HG02870 (cell line): ENCODE measurements around the gene NFIA.
A peak's percentile ranks its signal among the peaks of the same experiment; 100 is the strongest.

Source experiments
- ATAC-seq: cut with Tn5 transposase; IDR thresholded peaks from one replicate; pipeline ENCODE4 v1.9.1; 2021; ENCODE audit warnings: mild to moderate bottlenecking, moderate library complexity; ENCODE audit not compliant: unreplicated experiment

NFIA gene

DNA sequence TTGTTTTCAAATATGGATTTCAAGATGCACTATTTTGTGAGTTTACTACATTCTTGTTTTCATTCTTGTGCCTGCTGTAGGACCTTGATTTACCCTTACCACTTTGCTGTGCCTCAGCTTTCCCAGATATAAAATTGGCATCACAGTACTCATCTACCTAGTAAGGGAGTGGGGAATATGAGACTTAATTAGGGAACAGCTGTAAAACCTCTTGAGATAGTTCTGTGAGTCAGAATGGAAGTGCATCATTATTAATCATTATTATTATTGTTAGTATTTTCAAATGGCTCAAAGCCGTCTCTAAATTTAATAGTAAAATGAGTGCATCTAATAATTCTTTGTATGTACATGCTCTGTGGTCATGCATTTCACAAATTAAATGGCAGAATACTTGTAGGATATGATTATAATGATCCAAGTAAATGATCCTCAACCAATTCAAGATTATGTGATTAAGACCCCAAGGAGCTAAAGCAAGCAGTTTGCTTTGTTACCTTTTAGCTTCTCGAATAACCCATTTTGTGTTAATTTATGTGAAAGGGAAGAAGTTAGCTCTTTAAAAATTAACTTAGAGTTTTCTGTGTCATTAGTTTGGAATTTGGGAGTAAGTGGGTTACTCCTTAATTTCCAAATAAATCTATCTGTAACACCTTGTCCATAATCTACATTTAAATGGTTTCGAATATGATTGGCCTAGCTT is 155.4 kb downstream of the NFIA start:
- no peak for ATAC-seq

DNA sequence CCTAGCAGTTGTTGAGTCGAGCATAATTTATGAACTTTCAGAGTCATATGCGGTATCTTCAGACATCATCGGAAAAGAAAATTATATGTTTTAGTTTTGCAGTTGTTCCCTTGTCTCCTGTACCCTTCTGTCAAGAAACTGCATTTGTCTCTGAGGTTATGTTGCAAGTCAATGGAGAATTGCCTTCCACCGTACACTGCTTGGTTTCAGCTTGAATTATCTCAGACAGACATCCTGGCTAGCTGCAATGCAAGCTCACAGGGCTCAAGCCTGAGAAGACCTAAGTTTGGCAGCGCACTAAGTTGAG is 156.0 kb downstream of the NFIA start:
- no peak for ATAC-seq

DNA sequence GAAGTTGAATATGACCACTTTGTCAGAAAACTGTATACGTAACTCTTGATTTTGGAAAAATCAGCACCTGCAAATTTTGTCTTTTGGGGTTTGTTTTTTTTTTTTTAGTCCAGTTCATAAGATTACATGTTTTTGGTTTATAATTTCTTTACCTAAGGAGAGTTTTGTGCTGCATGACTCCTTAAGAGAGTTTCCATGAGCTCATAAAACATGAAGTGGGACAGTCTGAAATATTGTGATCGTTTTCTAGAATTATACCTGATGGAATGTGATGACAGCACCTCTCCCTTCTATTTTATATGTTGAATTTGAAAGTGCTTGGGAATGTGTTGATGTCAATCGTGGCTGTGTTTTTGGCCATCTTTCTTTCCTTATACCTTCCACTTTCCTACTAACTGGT is 158.5 kb downstream of the NFIA start:
- no peak for ATAC-seq

DNA sequence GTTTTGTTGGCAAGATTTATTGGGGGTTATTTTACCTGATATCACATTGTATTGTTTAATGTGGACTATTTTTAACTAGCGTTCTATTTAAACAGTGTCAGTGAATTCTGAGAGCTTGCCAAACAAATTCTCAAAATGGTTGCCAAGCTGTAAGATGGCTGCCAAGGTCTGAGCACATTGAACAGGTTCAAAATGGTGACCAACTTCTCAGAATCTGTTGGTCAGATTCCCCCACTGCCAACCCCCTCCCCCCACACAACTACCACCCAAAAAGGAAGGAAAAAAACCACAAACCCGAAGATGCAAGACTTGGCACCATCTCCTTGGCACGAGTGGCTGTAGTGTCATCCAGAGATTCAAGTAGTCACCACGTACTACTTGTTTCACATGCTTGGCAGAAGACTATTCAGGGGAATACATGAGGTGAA is 159.1 kb downstream of the NFIA start:
- ATAC-seq, result no peak

DNA sequence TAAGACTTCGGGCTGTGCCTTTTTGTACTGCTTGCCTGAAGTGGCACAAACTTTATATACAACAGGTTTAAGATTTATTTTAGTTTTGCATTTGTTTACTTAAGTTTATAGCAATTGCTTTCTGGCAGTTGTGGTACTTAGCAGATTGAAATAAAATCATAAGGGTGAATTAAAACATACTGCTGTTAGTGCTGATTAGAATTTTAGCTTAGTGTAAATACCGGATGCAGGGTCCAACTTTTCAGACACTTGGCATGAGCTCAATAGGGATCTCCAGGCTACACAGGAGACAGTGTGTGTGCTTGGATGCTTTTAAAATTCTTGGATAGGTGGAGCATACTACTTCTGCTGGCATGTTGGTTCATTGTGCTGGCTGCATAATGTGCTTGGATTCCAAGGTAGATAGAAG is 159.6 kb downstream of the NFIA start:
- ATAC-seq, result no peak

DNA sequence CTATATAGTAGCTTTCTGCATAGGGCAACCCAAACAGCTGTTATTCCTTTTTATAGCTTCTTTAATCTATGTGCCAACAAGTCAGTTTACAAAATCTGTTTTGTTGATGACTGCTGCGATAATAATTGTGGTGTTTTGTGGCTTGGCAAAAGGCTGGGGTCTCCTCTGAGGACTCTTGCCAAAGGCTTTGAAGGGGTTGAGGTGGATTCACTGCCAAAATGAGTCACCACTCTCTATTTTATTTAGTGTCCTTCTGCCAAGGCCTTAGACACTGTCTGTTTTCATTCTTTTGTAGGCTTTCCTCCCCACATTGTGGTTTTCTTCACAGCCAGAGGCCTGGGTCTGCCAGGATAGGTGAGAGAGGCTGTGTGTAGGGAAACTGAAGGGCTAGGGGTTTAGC is 161.8 kb downstream of the NFIA start:
- no peak for ATAC-seq

DNA sequence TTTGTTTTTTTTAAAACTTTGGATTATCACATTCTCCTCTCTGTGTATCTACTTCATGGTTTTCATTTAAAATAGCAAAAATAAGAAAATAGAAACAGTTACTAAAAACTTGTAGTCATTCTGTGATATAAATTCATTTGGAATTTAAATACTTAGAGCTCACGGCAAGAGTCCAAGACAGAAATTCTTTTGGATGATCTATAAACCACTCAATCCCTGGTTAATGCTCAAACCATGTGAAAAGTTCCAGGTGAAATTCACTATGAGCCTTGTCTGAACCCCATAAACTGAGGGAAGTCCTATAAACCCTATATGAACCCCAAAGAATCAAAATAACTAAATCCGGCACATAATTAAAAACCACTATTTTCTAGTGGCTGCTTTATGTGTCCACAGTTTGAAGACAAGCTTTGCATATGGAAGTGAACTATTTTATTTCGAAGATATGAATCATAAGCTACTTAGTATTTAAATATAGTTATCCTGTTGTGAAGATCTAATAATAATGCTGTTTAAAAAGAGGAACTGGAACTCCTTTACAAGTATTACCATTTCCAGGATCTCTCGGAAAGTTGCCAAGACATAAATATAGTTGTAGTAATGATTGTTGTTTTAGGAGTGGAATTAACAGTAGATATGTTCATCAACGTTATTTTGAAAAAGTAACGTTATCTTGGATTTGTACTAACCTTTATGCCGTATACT is 163.5 kb downstream of the NFIA start:
- no peak for ATAC-seq

DNA sequence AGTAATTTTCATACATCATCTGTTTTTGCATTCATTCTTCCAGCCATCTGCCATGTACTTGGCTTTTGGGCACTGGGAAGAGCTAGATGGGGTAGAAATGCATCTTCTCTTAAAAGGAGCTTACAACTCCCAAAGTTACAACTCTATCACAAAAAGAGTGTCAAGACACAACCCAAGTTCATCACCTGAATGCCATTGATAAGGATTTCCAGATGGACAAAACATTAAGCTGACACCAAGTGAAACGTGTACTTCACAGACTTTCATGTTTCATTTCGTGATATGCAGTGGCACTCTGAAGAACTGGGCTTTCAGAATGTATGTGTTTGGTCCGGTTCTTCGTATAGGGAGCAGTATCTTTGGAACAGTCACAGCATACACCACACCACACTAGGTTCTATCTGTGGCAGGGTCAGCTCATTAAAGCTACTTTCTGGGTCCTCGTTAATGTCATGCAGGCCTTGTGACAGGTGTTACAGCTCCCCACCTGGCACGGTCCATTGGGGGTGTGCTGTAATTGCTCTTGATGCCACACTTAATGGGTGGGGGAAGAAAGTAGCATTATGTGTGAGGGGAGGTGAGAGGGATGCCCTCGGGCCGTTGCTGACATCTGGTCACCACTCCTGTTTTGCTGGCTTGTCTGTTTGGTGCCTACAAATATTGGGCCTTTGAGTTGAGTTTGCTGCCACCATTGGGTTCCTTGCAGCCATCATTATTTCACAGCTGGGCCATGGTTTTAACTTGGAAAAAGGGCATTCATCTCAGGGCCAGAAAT is 164.9 kb downstream of the NFIA start:
- peak; percentile 68 for ATAC-seq

DNA sequence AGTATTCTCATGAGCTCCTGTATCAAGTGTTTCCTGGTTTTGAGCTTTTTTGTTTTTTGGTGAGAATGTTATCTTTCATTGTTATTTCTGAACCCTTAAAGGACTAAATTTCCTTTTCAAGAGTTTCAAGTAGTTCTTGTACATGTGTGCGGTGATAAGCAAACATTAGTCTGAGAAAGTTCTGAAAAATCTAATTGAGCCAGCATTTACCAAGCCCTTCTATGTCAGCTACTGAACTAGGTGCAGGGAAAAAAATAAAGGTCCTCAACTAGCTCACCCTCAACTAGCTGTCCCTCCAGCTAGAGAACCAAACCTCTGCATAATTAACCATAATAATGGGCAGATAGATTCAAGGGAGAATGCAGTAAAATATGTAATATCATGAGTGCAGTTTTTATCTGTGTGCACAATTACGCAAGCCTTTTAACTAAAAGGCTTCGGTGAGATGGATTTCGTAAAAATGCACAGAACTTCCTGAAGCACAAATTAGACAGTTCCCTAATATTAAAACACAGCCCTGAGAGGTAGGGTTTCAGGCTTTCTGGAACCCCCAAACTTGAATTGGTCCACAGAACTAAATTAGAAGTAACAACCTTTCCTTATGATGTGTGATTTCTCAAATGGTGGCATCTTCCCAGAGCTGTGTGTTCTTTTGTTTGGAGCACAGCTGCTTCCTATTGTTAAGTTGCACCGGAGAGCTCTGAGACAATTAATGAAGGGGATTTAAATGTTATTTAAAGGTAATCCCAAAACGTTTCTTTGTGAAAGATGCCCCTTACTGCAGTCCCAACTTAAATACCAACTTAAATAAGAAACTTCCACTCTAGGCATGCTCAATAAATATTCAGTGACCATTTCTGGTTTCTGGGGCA is 165.8 kb downstream of the NFIA start:
- no peak for ATAC-seq

DNA sequence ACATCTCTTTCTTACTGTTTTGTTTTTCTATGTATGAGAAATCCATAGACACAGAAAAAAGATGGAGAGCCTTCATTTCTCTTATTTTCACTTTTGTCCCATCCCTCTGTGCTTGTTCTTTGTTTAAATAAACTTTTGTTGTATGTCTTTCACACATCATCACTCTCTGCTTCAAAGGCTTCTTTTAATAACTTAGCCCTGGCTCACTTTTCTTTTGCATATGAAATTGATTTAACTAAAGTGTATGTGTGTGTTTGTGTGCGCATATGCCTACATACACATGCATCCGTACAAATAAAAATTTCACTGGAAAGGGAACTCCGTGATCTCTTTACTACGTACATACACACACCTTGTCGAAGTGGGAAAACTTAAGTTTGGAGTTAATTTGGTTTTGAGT is 168.6 kb downstream of the NFIA start:
- ATAC-seq, result no peak

DNA sequence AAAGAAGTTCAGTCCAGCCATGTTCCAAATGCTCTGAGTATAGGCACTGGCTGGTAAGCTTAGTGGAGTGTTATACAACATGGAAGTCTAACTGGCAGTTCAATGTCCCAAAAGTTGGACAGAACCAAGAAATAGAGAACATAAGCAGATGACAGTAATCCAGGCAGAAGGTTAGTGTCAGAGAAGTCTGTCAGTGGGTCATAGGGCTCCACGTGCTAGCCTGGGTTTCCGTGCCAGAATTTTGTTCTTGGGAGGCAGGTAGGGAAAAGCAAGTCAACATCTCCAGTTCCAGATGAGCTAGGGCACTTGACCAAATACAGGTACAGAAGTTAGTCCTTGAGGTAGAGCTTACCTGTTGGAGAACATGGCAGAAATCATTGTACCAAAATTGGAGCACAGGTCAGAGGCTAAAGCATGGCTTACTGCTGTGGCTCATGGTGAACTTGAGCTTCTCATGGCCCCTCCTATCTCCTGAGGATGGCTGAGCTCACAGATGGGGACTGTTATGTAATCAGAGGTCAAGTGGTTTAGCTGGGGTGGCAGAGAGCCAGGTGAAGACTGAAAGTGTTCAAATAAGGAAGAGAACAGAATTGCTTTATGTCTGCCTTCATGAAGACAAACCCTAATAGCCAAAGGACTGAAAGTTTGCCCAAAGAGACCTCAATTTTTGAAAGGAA is 170.8 kb downstream of the NFIA start:
- ATAC-seq, result no peak

DNA sequence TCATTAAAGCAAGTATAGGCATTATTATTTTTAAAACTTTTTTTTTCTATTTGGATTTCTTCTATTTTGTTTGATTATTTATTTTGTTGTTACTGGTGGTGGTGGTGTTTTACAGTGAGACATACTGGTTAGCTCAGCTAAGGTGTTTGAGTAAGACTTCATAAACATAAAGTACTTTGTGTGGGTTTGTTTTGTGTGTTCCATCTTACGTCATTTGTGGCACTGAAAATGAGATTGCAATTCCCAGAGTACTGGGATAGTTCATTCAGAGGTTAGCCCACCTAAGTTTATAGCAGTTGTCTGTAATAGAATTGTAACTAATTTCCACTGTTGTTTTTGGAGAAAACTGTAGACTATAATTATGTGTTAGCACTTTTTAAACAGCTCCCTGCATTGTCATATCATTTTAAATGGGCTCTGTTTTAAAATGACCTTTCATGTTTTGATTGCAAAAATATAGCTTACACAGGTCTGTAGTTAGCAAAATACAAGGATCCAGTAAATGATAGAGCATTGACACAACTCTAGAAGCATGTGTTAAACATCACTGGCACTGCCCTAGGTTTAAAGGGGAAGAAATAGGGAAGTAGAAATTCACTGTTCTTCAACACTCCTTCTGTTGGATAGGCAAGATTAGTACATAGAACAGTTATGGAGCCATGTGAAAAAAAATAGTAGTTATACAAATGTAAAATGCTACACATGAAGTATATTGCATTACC is 171.7 kb downstream of the NFIA start:
- ATAC-seq, result no peak

DNA sequence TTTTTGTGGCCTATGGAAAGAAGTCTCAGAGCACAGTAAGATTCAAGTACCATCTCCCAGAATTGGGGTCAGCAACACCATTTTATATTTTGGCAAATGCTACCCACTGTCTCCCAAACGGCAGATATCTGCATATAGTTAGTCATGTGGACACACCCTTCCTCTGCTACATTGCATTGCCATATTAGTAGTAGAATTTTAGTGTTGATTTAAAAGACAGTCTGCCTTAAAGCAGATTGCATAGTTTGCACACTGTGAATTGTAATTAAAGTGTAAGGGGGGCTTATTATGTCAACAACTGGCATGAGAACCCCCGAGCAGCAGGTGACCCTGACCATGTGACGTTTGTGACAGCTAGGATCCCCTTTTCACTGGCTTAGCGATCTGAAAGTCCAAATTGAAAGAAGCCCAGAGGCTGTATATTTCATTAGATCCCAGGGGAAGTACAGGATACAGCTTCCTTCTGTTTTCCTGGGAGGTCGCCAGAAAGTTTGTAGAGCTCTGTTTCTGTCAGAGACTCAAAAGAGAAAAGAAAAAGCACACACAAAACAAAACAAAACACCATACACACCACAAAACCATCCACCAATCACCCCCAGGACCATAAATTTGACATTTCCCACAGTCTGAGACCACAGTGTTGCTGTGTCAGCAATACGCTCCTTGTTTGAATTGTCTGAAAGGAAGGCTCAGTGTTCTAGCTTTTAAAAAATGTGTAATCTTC is 172.4 kb downstream of the NFIA start:
- ATAC-seq, result no peak

DNA sequence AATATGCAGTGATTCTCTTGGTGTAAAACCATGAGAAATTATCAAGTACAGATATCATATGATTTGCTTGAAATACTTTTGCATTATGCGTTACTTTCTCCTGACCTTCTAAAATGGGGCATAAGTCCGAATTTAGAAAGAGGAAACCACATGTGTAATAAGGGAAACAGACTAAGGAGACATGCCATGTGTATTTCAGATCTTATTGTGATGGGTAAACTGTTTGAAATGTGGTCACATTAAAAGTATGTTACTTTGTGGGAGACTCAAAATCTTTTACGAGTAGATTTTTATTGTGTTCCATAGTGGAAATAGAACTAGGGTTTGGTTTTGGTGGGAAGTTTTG is 173.0 kb downstream of the NFIA start:
- ATAC-seq, result no peak

DNA sequence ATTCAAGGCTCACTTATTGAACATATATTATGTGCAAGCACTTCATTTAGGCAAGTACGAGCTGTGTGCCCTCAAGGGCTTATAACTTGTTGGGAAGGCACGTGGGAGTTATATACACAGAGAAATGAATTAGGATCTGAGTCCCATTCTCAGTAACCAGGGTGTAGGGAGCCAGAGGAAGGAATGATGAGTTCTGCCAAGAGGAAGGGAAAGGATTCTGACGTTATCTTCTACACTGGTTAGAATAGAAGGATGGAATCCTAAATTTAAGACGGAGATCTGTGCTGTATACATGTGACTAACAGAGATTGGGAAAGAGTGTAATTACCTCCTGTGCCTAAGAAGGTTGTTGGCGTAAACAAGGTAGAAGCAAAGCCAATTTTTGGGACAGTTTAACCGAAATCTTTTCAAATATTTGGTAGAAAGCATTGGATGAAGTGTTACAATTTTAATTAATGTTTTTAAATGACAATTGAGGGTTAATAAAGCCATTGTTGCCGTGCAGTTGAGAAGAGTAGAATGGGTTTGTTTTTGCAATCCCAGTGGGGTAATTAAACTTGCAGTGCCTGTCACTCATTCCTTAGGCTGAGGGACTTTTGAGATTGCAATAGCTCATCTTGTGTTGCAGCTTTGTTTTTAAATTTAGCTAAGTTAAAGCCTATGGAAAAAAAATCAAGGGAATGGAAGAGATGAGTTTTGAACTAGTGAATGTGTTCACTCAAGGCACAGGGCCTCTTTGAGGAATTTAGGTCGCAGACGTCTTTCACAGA is 177.2 kb downstream of the NFIA start:
- ATAC-seq, result no peak

DNA sequence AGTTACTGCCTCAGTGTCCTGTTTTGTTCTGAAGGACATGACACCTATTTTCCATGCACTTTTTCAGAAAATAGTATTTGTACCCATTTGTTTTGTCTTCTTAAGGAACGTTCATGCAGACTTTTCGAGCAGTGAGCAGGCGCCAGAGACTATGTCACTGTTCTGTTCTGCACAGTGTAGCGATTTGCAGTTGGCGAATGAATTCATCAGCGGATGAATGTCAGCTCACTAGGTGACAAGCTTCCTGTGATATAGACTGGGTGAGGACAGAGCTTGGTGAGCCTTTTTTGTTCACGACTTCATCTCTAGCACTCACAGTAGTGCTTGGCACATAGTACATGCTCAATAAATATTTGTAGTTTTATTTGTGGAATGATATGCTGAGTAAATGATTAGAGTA is 177.8 kb downstream of the NFIA start:
- no peak for ATAC-seq

DNA sequence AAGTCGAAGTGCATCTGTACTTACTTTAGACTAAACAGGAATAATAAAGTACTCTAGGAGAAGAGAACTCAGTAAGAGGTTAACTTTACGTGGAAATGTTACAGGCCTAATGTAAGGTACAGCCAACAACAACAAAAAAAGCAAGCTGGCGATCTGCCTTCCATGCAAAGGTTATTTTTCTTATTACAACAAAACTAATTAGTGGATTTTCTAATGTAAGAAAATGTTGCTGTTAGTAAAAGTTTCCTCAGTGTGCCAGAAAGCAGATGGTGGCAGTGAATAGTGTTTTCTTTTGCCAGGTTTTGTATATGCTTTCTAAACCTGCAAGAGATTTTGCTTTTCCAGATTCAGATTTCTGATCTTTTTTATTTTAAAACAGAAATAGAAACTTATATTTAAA is 179.2 kb downstream of the NFIA start:
- ATAC-seq, result no peak

DNA sequence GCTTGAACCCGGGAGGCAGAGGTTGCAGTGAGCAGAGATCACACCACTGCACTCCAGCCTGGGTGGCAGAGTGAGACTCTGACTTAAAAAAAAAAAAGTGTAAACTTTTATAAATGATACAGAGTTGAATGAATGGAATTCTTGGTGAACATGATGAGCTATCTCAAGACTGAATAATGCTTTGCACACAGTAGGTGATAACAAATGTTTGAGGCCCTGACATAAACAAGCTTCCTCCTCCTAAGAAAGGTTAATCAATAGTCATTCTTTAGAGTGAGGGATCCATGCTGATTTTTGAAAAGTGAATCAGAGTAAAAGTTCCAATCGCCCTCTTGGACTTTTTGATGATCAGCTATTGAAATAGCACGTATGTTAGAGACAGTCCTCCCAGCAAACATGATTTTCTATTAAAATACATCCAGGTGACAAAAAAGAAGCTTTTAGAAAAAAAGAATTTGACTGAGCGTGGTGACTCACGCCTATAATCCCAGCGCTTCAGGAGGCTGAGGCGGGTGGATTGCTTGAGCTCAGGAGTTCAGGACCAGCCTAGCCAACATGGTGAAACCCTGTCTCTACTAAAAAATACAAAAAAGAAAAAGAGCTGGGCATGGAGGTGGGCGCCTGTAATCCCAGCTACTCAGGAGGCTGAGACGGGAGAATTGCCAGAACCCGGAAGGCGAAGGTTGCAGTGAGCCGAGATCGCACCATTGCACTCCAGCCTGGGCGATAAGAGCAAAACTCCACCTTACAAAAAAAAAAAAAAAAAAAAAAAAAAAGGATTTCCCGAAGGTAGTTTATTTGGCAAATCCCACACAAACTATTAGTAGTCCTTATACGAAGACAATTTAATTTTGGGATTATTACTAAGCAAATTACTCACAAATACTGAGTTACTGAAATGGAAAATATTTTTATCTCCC is 181.8 kb downstream of the NFIA start:
- ATAC-seq, result no peak
